Measurements from ENCODE around the gene MAMDC2. TPM values are rescaled to one million over a fixed set of nuclear protein-coding genes. Genes with fewer than 3 reads are reported as not detected.

Gene MAMDC2
- total RNA-seq (5.4 and 23.0 TPM in 2 replicates), polyA plus RNA-seq (4.2 and 14.4 TPM in 2 replicates), polyA minus RNA-seq (ENCODE audit: low replicate concordance) (1.9 and 6.7 TPM in 2 replicates)
- 3.0 and 9.0 TPM in 2 replicates for polyA plus RNA-seq (2012)

GRCh38 chr9:70043689-70044489 lies at the start of gene MAMDC2:
Gene MAMDC2 (plus strand): TSS chr9:70043848. CDS start chr9:70044198, 350 bp downstream.
- Histone ChIP-seq H2AFZ (ENCODE audit: low read length) (peak within 1 kb of the TSS; percentile 58), H3K27ac (ENCODE audit: insufficient read depth, low read length) (no peak within 1 kb of the TSS)
- DNase-seq (ENCODE audit: low read depth in 2 of 2) = peak; percentile 33 to 59

GRCh38 chr9:69995846-69996245 lies 47.8 kb upstream of the MAMDC2 start:
- no peaks in the 10 kb centered on the region for H3K27me3 ChIP-seq (ENCODE audit: control insufficient read depth, insufficient read depth, low read length)
- TF ChIP-seq EZH2 (IDR thresholded peaks at IDR 0.05; ENCODE audit: low read length, missing control alignments) (no peak), CTCF (conservative IDR thresholded peaks at IDR 0.05 in 1 of 2, IDR thresholded peaks at IDR 0.05 in 1 of 2; ENCODE audit: low read depth in 1 of 2, low read length in 2 of 2) (no peak)
- no peak overlapping the region for H3K4me3 ChIP-seq (replicated peaks in 1 of 4; ENCODE audit: control extremely low read depth in 1 of 4, insufficient read depth in 1 of 4, low read depth in 3 of 4, low read length in 4 of 4)
- no peaks in the 10 kb centered on the region for H4K20me1 ChIP-seq (ENCODE audit: control insufficient read depth, extremely low read depth, insufficient read depth, low read length)
- DNase-seq (ENCODE audit: low read depth in 2 of 2) = no peak
- H3K4me2 ChIP-seq (ENCODE audit: extremely low read depth, insufficient read depth, low read length) = no peak overlapping the region
- no peak overlapping the region for H3K27ac ChIP-seq (ENCODE audit: insufficient read depth, low read length)
- H2AFZ ChIP-seq (ENCODE audit: low read length) = no peak overlapping the region
- no peaks in the 10 kb centered on the region for H3K9me3 ChIP-seq (ENCODE audit: control insufficient read depth, insufficient read depth, low read depth, low read length)
- H3K36me3 ChIP-seq (ENCODE audit: control insufficient read depth, insufficient read depth, low read length) = no peaks in the 10 kb centered on the region
- no peak overlapping the region for H3K9ac ChIP-seq (ENCODE audit: insufficient read depth, low read length)
- H3K4me1 ChIP-seq (ENCODE audit: control insufficient read depth, extremely low read depth, insufficient read depth, low read length) = no peaks in the 10 kb centered on the region
- no peaks in the 10 kb centered on the region for H3K79me2 ChIP-seq (ENCODE audit: control insufficient read depth, insufficient read depth, low read length)

More at GRCh38 chr9:70043689-70044489, at the start of gene MAMDC2:
- no peaks in the 10 kb centered on the region for H3K36me3 ChIP-seq (ENCODE audit: control insufficient read depth, insufficient read depth, low read length)
- peak within 1 kb of the TSS; percentile 34 to 60 (median 48) for H3K4me3 ChIP-seq (replicated peaks in 1 of 4; ENCODE audit: control extremely low read depth in 1 of 4, insufficient read depth in 1 of 4, low read depth in 3 of 4, low read length in 4 of 4)
- no peaks in the 10 kb centered on the region for H3K27me3 ChIP-seq (ENCODE audit: control insufficient read depth, insufficient read depth, low read length)
- H3K79me2 ChIP-seq (ENCODE audit: control insufficient read depth, insufficient read depth, low read length) = no peaks in the 10 kb centered on the region
- H3K9ac ChIP-seq (ENCODE audit: insufficient read depth, low read length) = peak within 1 kb of the TSS; percentile 13
- peak within 1 kb of the TSS; percentile 93 for H3K4me2 ChIP-seq (ENCODE audit: extremely low read depth, insufficient read depth, low read length)
- TF ChIP-seq CTCF (conservative IDR thresholded peaks at IDR 0.05 in 1 of 2, IDR thresholded peaks at IDR 0.05 in 1 of 2; ENCODE audit: low read depth in 1 of 2, low read length in 2 of 2) (no peak), EZH2 (IDR thresholded peaks at IDR 0.05; ENCODE audit: low read length, missing control alignments) (no peak)
- no peaks in the 10 kb centered on the region for H3K9me3 ChIP-seq (ENCODE audit: control insufficient read depth, insufficient read depth, low read depth, low read length)
- peaks cover 8% of the 10 kb centered on the region for H3K4me1 ChIP-seq (ENCODE audit: control insufficient read depth, extremely low read depth, insufficient read depth, low read length)
- no peaks in the 10 kb centered on the region for H4K20me1 ChIP-seq (ENCODE audit: control insufficient read depth, extremely low read depth, insufficient read depth, low read length)

DNA sequence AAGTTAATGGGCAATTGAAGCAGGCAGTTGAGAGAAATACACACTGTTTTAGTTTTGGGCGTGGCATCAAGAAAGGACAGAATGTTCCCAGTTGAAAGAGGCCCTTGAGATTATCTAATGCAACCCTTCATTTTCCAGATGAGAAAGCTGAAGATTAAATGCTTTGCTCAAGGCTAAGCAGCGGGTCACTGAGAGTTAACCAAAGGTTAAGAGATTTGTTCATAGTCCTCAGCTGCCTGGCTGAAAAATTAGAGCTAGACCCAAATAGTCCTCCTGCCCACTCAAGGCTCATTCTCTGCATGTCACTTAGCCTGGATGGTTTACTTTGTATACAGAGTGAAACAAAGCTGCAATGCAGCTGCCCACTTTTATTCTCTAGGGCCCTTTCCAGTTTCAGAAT lies 46.7 kb upstream of the MAMDC2 start:
- DNase-seq (ENCODE audit: low read depth in 2 of 2) = peak in 1 of 2 donors; percentile 81
- H3K27me3 ChIP-seq (ENCODE audit: control insufficient read depth, insufficient read depth, low read length) = no peaks in the 10 kb centered on the region
- H3K79me2 ChIP-seq (ENCODE audit: control insufficient read depth, insufficient read depth, low read length) = no peaks in the 10 kb centered on the region
- no peaks in the 10 kb centered on the region for H4K20me1 ChIP-seq (ENCODE audit: control insufficient read depth, extremely low read depth, insufficient read depth, low read length)
- no peaks in the 10 kb centered on the region for H3K4me1 ChIP-seq (ENCODE audit: control insufficient read depth, extremely low read depth, insufficient read depth, low read length)
- H3K4me2 ChIP-seq (ENCODE audit: extremely low read depth, insufficient read depth, low read length) = no peak overlapping the region
- no peak overlapping the region for H2AFZ ChIP-seq (ENCODE audit: low read length)
- H3K27ac ChIP-seq (ENCODE audit: insufficient read depth, low read length) = no peak overlapping the region
- H3K9me3 ChIP-seq (ENCODE audit: control insufficient read depth, insufficient read depth, low read depth, low read length) = no peaks in the 10 kb centered on the region
- TF ChIP-seq CTCF (conservative IDR thresholded peaks at IDR 0.05 in 1 of 2, IDR thresholded peaks at IDR 0.05 in 1 of 2; ENCODE audit: low read depth in 1 of 2, low read length in 2 of 2) (no peak), EZH2 (IDR thresholded peaks at IDR 0.05; ENCODE audit: low read length, missing control alignments) (no peak)
- no peak overlapping the region for H3K9ac ChIP-seq (ENCODE audit: insufficient read depth, low read length)
- H3K4me3 ChIP-seq (replicated peaks in 1 of 4; ENCODE audit: control extremely low read depth in 1 of 4, insufficient read depth in 1 of 4, low read depth in 3 of 4, low read length in 4 of 4) = no peak overlapping the region
- H3K36me3 ChIP-seq (ENCODE audit: control insufficient read depth, insufficient read depth, low read length) = no peaks in the 10 kb centered on the region
